Memory B cell (primary cell): ENCODE results near the gene DNAJC9.

Source experiments
- ATAC-seq: fragments of 150-1000 bp; cut with Tn5 transposase; 2 replicates; pipeline ENCODE4 v1.10.0; 2021; ENCODE audit warnings: low read depth, mild to moderate bottlenecking, moderate library complexity
- DNase-seq, 2 donors: peaks; one replicate each; pipeline ENCODE4 v3.0.0; 2022; ENCODE audit warnings: low spot score in 2 of 2
- H3K27ac Mint-ChIP-seq: one replicate; pipeline ENCODE4 v1.8.0; 2022; ENCODE audit warnings: mild to moderate bottlenecking, moderate library complexity, mixed read lengths
- H3K27me3 Mint-ChIP-seq: one replicate; pipeline ENCODE4 v1.8.0; 2022; ENCODE audit warnings: mixed read lengths
- H3K36me3 Mint-ChIP-seq: one replicate; pipeline ENCODE4 v1.8.0; 2022; ENCODE audit warnings: mild to moderate bottlenecking, mixed read lengths
- H3K4me1 Mint-ChIP-seq: one replicate; pipeline ENCODE4 v1.8.0; 2022; ENCODE audit warnings: mixed read lengths
- H3K4me3 Mint-ChIP-seq: one replicate; pipeline ENCODE4 v1.8.0; 2022; ENCODE audit warnings: mild to moderate bottlenecking, moderate library complexity, mixed read lengths
- H3K9me3 Mint-ChIP-seq: one replicate; pipeline ENCODE4 v1.8.0; 2022; ENCODE audit warnings: mixed read lengths

DNAJC9 gene

GRCh38 chr10:73220989-73221388 lies 26.1 kb downstream of the DNAJC9 start:
- H3K27me3 Mint-ChIP-seq: no peaks in the 10 kb centered on the region
- ATAC-seq (no peak), DNase-seq (no peak)
- H3K27ac Mint-ChIP-seq: no peak overlapping the region
- peaks cover 25% of the 10 kb centered on the region for H3K36me3 Mint-ChIP-seq
- H3K4me1 Mint-ChIP-seq: no peaks in the 10 kb centered on the region
- no peaks in the 10 kb centered on the region for H3K9me3 Mint-ChIP-seq
- no peak overlapping the region for H3K4me3 Mint-ChIP-seq

GRCh38 chr10:73219384-73219783 lies 27.7 kb downstream of the DNAJC9 start:
- Mint-ChIP-seq H3K4me3 (no peak overlapping the region), H3K9me3 (peaks cover 2% of the 10 kb centered on the region), H3K4me1 (peaks cover 1% of the 10 kb centered on the region), H3K36me3 (peaks cover 34% of the 10 kb centered on the region), H3K27ac (no peak overlapping the region), H3K27me3 (no peaks in the 10 kb centered on the region)
- no peak for DNase-seq
- ATAC-seq: no peak

GRCh38 chr10:73218431-73219191 lies 28.4 kb downstream of the DNAJC9 start:
- Mint-ChIP-seq H3K27ac (no peak overlapping the region), H3K4me3 (no peak overlapping the region), H3K27me3 (no peaks in the 10 kb centered on the region), H3K36me3 (peaks cover 42% of the 10 kb centered on the region), H3K9me3 (peaks cover 2% of the 10 kb centered on the region), H3K4me1 (peaks cover 5% of the 10 kb centered on the region)
- DNase-seq (no peak), ATAC-seq (no peak)

- Mint-ChIP-seq H3K4me1 (peaks cover 5% of the 10 kb centered on the region), H3K36me3 (peaks cover 45% of the 10 kb centered on the region), H3K9me3 (peaks cover 2% of the 10 kb centered on the region), H3K27me3 (no peaks in the 10 kb centered on the region), H3K4me3 (no peak overlapping the region), H3K27ac (no peak overlapping the region)
- DNase-seq (no peak), ATAC-seq (no peak)
Measured at GRCh38 chr10:73217628-73218027, 29.4 kb downstream of the DNAJC9 start.

- H3K9me3 Mint-ChIP-seq: peaks cover 2% of the 10 kb centered on the region
- no peaks in the 10 kb centered on the region for H3K27me3 Mint-ChIP-seq
- peaks cover 5% of the 10 kb centered on the region for H3K4me1 Mint-ChIP-seq
- DNase-seq (no peak), ATAC-seq (no peak)
- H3K27ac Mint-ChIP-seq: no peak overlapping the region
- peaks cover 42% of the 10 kb centered on the region for H3K36me3 Mint-ChIP-seq
- H3K4me3 Mint-ChIP-seq: no peak overlapping the region
Measured at GRCh38 chr10:73215749-73216148, 31.3 kb downstream of the DNAJC9 start.

- Mint-ChIP-seq H3K36me3 (peaks cover 31% of the 10 kb centered on the region), H3K9me3 (peaks cover 2% of the 10 kb centered on the region), H3K4me1 (peaks cover 5% of the 10 kb centered on the region), H3K4me3 (no peak overlapping the region), H3K27ac (no peak overlapping the region), H3K27me3 (no peaks in the 10 kb centered on the region)
- ATAC-seq (no peak), DNase-seq (no peak)
Measured at GRCh38 chr10:73211106-73211811, 35.8 kb downstream of the DNAJC9 start.

GRCh38 chr10:73210395-73211105 lies 36.5 kb downstream of the DNAJC9 start:
- H3K36me3 Mint-ChIP-seq: peaks cover 30% of the 10 kb centered on the region
- H3K27ac Mint-ChIP-seq: no peak overlapping the region

GRCh38 chr10:73209705-73210104 lies 37.4 kb downstream of the DNAJC9 start:
- no peak overlapping the region for H3K27ac Mint-ChIP-seq
- no peak overlapping the region for H3K4me3 Mint-ChIP-seq
- no peak for ATAC-seq
- H3K4me1 Mint-ChIP-seq: peaks cover 5% of the 10 kb centered on the region
- H3K36me3 Mint-ChIP-seq: peaks cover 29% of the 10 kb centered on the region
- H3K27me3 Mint-ChIP-seq: no peaks in the 10 kb centered on the region
- DNase-seq: no peak
- H3K9me3 Mint-ChIP-seq: peaks cover 5% of the 10 kb centered on the region

More at GRCh38 chr10:73210395-73211105, 36.5 kb downstream of the DNAJC9 start:
- Mint-ChIP-seq H3K4me1 (peaks cover 5% of the 10 kb centered on the region), H3K27me3 (no peaks in the 10 kb centered on the region), H3K4me3 (no peak overlapping the region), H3K9me3 (peaks cover 5% of the 10 kb centered on the region)
- no peak for ATAC-seq
- DNase-seq: no peak

GRCh38 chr10:73207883-73208282 lies 39.2 kb downstream of the DNAJC9 start:
- ATAC-seq (no peak), DNase-seq (no peak)
- no peaks in the 10 kb centered on the region for H3K4me1 Mint-ChIP-seq
- H3K4me3 Mint-ChIP-seq: no peak overlapping the region
- peaks cover 5% of the 10 kb centered on the region for H3K9me3 Mint-ChIP-seq
- peaks cover 19% of the 10 kb centered on the region for H3K36me3 Mint-ChIP-seq
- no peak overlapping the region for H3K27ac Mint-ChIP-seq
- no peaks in the 10 kb centered on the region for H3K27me3 Mint-ChIP-seq

- no peak overlapping the region for H3K27ac Mint-ChIP-seq
- peaks cover 16% of the 10 kb centered on the region for H3K36me3 Mint-ChIP-seq
- ATAC-seq (no peak), DNase-seq (no peak)
- H3K9me3 Mint-ChIP-seq: peaks cover 5% of the 10 kb centered on the region
- H3K4me1 Mint-ChIP-seq: no peaks in the 10 kb centered on the region
- H3K4me3 Mint-ChIP-seq: no peak overlapping the region
- no peaks in the 10 kb centered on the region for H3K27me3 Mint-ChIP-seq
Measured at GRCh38 chr10:73206385-73206784, 40.7 kb downstream of the DNAJC9 start.

- no peak for DNase-seq
- peaks cover 16% of the 10 kb centered on the region for H3K36me3 Mint-ChIP-seq
- no peaks in the 10 kb centered on the region for H3K27me3 Mint-ChIP-seq
- no peaks in the 10 kb centered on the region for H3K4me1 Mint-ChIP-seq
- no peak overlapping the region for H3K4me3 Mint-ChIP-seq
- H3K9me3 Mint-ChIP-seq: peaks cover 5% of the 10 kb centered on the region
- ATAC-seq: no peak
- no peak overlapping the region for H3K27ac Mint-ChIP-seq
Measured at GRCh38 chr10:73205890-73206289, 41.2 kb downstream of the DNAJC9 start.

- no peak for ATAC-seq
- H3K9me3 Mint-ChIP-seq: peaks cover 5% of the 10 kb centered on the region
- no peak for DNase-seq
- H3K36me3 Mint-ChIP-seq: peaks cover 17% of the 10 kb centered on the region
- no peaks in the 10 kb centered on the region for H3K4me1 Mint-ChIP-seq
- no peak overlapping the region for H3K4me3 Mint-ChIP-seq
- H3K27me3 Mint-ChIP-seq: no peaks in the 10 kb centered on the region
- no peak overlapping the region for H3K27ac Mint-ChIP-seq
Measured at GRCh38 chr10:73205081-73205480, 42.0 kb downstream of the DNAJC9 start.
